GM12872 (cell line): ENCODE results near the gene OLR1.

Experiments used
- CTCF ChIP-seq: IDR thresholded peaks from 3 replicates; pipeline ENCODE4 v1.5.1; 2011; ENCODE audit warnings: low read depth, mild to moderate bottlenecking, low read length, moderate library complexity; ENCODE audit not compliant: insufficient read depth

Gene OLR1

GRCh38 chr12:10205220-10205807, 33.4 kb upstream of the OLR1 start:
- TF ChIP-seq CTCF, result no peak

GRCh38 chr12:10197879-10198278, 25.9 kb upstream of the OLR1 start:
- no peak for TF ChIP-seq CTCF

GRCh38 chr12:10196210-10196609, 24.3 kb upstream of the OLR1 start:
- no peak for TF ChIP-seq CTCF

- TF ChIP-seq CTCF, result no peak
These were observed 22.3 kb upstream of the OLR1 start for GRCh38 chr12:10194160-10194670.

- TF ChIP-seq CTCF, result no peak
These were observed 19.9 kb upstream of the OLR1 start for GRCh38 chr12:10191865-10192264.

GRCh38 chr12:10190558-10191388, 18.8 kb upstream of the OLR1 start:
- TF ChIP-seq CTCF, result peak; percentile 92

- TF ChIP-seq CTCF, result no peak
These were observed 17.7 kb upstream of the OLR1 start for GRCh38 chr12:10189653-10190052.
